ENCODE results near the gene SEC23B. TPM values are rescaled to one million over a fixed set of nuclear protein-coding genes. Genes with fewer than 3 reads are reported as not detected.

The SEC23B gene
- total RNA-seq, 2 donors from 2014 or later, result 129 to 158 TPM

GRCh38 chr20:18532626-18533025, 24.9 kb downstream of the SEC23B start:
- no peak for DNase-seq
- peaks cover 13 to 37% of the 10 kb centered on the region in 2 donors for H3K36me3 Mint-ChIP-seq (ENCODE audit: insufficient read depth in 2 of 2)
- H3K9me3 Mint-ChIP-seq, result no peaks in the 10 kb centered on the region
- no peak overlapping the region for H3K4me3 Mint-ChIP-seq
- H3K4me1 Mint-ChIP-seq (ENCODE audit: low read depth), result no peaks in the 10 kb centered on the region
- H3K27ac Mint-ChIP-seq, result no peak overlapping the region
- no peaks in the 10 kb centered on the region for H3K27me3 Mint-ChIP-seq (ENCODE audit: low read depth)
- ATAC-seq (replicated peaks in 1 of 2), result no peak

- H3K27me3 Mint-ChIP-seq (ENCODE audit: low read depth), result no peaks in the 10 kb centered on the region
- no peaks in the 10 kb centered on the region for H3K4me1 Mint-ChIP-seq (ENCODE audit: low read depth)
- DNase-seq, result no peak
- ATAC-seq (replicated peaks in 1 of 2), result no peak
- H3K4me3 Mint-ChIP-seq, result no peak overlapping the region
- no peaks in the 10 kb centered on the region for H3K9me3 Mint-ChIP-seq
- peaks cover 12 to 36% of the 10 kb centered on the region in 2 donors for H3K36me3 Mint-ChIP-seq (ENCODE audit: insufficient read depth in 2 of 2)
- H3K27ac Mint-ChIP-seq, result no peak overlapping the region
Observed at GRCh38 chr20:18533491-18533890, 25.8 kb downstream of the SEC23B start.

DNA sequence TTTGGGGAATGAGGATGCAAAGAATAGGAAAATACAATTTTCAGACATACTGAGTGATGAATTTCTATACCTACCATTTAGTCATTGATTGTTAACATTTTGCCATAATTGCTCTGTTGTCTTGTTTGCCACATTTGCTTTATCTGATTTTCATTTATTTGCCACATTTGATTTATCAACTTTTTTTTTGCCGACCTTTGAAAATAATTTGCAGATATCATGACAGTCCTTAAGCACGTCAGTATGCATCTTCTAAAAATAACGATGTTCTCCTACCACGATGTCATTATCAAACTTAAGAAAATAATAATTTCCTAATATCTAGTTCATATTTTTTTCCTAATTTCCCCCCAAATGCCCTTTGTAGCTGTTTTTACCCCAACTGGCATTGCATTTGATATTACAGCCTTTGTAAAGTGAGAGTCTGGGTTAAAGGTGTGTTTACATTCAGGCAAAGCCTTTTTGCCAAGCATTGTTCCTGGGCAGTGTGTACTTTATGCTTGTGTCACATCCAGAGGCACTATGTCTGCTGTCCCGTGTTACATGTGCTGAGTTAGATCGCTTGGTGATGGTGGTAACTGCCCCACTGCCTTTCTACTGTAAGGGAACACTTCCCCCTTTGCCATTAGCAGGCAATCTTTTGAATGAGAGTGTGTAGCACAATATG, 26.4 kb downstream of the SEC23B start:
- Mint-ChIP-seq H3K36me3 (ENCODE audit: insufficient read depth in 2 of 2) (peaks cover 10 to 37% of the 10 kb centered on the region in 2 donors), H3K9me3 (no peaks in the 10 kb centered on the region), H3K4me3 (no peak overlapping the region), H3K4me1 (ENCODE audit: low read depth) (no peaks in the 10 kb centered on the region), H3K27me3 (ENCODE audit: low read depth) (no peaks in the 10 kb centered on the region), H3K27ac (no peak overlapping the region)
- ATAC-seq (replicated peaks in 1 of 2) (no peak), DNase-seq (no peak)

GRCh38 chr20:18537651-18538050, 29.9 kb downstream of the SEC23B start:
- no peak overlapping the region for H3K27ac Mint-ChIP-seq
- H3K36me3 Mint-ChIP-seq (ENCODE audit: insufficient read depth in 2 of 2), result peaks cover 7 to 33% of the 10 kb centered on the region in 2 donors
- H3K27me3 Mint-ChIP-seq (ENCODE audit: low read depth), result no peaks in the 10 kb centered on the region
- H3K9me3 Mint-ChIP-seq, result no peaks in the 10 kb centered on the region
- DNase-seq, result no peak
- H3K4me1 Mint-ChIP-seq (ENCODE audit: low read depth), result peaks cover 1% of the 10 kb centered on the region
- ATAC-seq (replicated peaks in 1 of 2), result no peak
- no peak overlapping the region for H3K4me3 Mint-ChIP-seq

- peaks cover 5% of the 10 kb centered on the region for H3K4me1 Mint-ChIP-seq (ENCODE audit: low read depth)
- no peak overlapping the region for H3K27ac Mint-ChIP-seq
- ATAC-seq (replicated peaks in 1 of 2), result no peak
- no peak for DNase-seq
- no peaks in the 10 kb centered on the region for H3K27me3 Mint-ChIP-seq (ENCODE audit: low read depth)
- no peaks in the 10 kb centered on the region for H3K9me3 Mint-ChIP-seq
- no peak overlapping the region for H3K4me3 Mint-ChIP-seq
- peaks cover 7 to 33% of the 10 kb centered on the region in 2 donors for H3K36me3 Mint-ChIP-seq (ENCODE audit: insufficient read depth in 2 of 2)
Observed at GRCh38 chr20:18541741-18542140, 34.0 kb downstream of the SEC23B start.

- no peak overlapping the region for H3K4me3 Mint-ChIP-seq
- peaks cover 5% of the 10 kb centered on the region for H3K4me1 Mint-ChIP-seq (ENCODE audit: low read depth)
- H3K27ac Mint-ChIP-seq, result peak overlapping the region; percentile 41
- ATAC-seq (replicated peaks in 1 of 2) (no peak), DNase-seq (no peak)
- H3K27me3 Mint-ChIP-seq (ENCODE audit: low read depth), result no peaks in the 10 kb centered on the region
- H3K36me3 Mint-ChIP-seq (ENCODE audit: insufficient read depth in 2 of 2), result peaks cover 6 to 35% of the 10 kb centered on the region in 2 donors
- H3K9me3 Mint-ChIP-seq, result no peaks in the 10 kb centered on the region
Observed at GRCh38 chr20:18543216-18543615, 35.5 kb downstream of the SEC23B start.

DNA sequence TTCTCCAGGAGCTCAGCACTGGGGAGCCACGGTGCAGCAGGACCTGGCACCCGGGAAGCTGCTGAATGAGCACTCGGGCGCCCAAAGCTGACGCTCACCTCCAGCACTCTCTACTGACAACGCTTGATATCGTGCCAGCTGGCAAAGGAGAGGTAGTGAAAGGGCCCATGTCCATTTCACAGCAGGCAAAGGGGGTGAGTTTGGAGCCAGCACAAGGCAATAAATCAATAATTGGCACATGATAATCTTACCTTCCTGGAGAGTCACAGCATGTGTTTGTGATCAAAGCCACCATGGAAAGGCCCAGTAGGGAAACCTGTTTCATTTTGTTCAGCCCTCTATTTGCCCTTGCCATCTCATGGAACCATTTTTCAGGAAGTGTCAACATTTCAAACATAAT, 36.2 kb downstream of the SEC23B start:
- Mint-ChIP-seq H3K9me3 (no peaks in the 10 kb centered on the region), H3K27ac (no peak overlapping the region), H3K4me1 (ENCODE audit: low read depth) (peaks cover 5% of the 10 kb centered on the region), H3K27me3 (ENCODE audit: low read depth) (no peaks in the 10 kb centered on the region), H3K4me3 (no peak overlapping the region), H3K36me3 (ENCODE audit: insufficient read depth in 2 of 2) (peaks cover 9 to 34% of the 10 kb centered on the region in 2 donors)
- DNase-seq (no peak), ATAC-seq (replicated peaks in 1 of 2) (no peak)

GRCh38 chr20:18545566-18545965, 37.8 kb downstream of the SEC23B start:
- H3K27me3 Mint-ChIP-seq (ENCODE audit: low read depth), result no peaks in the 10 kb centered on the region
- H3K27ac Mint-ChIP-seq, result no peak overlapping the region
- H3K9me3 Mint-ChIP-seq, result no peaks in the 10 kb centered on the region
- ATAC-seq (replicated peaks in 1 of 2) (no peak), DNase-seq (no peak)
- peaks cover 6 to 31% of the 10 kb centered on the region in 2 donors for H3K36me3 Mint-ChIP-seq (ENCODE audit: insufficient read depth in 2 of 2)
- H3K4me3 Mint-ChIP-seq, result no peak overlapping the region
- peaks cover 5% of the 10 kb centered on the region for H3K4me1 Mint-ChIP-seq (ENCODE audit: low read depth)

- no peaks in the 10 kb centered on the region for H3K27me3 Mint-ChIP-seq (ENCODE audit: low read depth)
- no peak overlapping the region for H3K4me3 Mint-ChIP-seq
- no peaks in the 10 kb centered on the region for H3K4me1 Mint-ChIP-seq (ENCODE audit: low read depth)
- no peaks in the 10 kb centered on the region for H3K9me3 Mint-ChIP-seq
- DNase-seq (no peak), ATAC-seq (replicated peaks in 1 of 2) (no peak)
- peaks cover 9 to 27% of the 10 kb centered on the region in 2 donors for H3K36me3 Mint-ChIP-seq (ENCODE audit: insufficient read depth in 2 of 2)
- no peak overlapping the region for H3K27ac Mint-ChIP-seq
Observed at GRCh38 chr20:18548465-18548864, 40.7 kb downstream of the SEC23B start.

GRCh38 chr20:18553746-18554145, 46.0 kb downstream of the SEC23B start:
- H3K4me3 Mint-ChIP-seq, result no peak overlapping the region
- no peak for ATAC-seq (replicated peaks in 1 of 2)
- H3K4me1 Mint-ChIP-seq (ENCODE audit: low read depth), result no peaks in the 10 kb centered on the region
- no peaks in the 10 kb centered on the region for H3K9me3 Mint-ChIP-seq
- H3K27ac Mint-ChIP-seq, result no peak overlapping the region
- H3K36me3 Mint-ChIP-seq (ENCODE audit: insufficient read depth in 2 of 2), result peaks cover 11 to 29% of the 10 kb centered on the region in 2 donors
- no peak for DNase-seq
- no peaks in the 10 kb centered on the region for H3K27me3 Mint-ChIP-seq (ENCODE audit: low read depth)

DNA sequence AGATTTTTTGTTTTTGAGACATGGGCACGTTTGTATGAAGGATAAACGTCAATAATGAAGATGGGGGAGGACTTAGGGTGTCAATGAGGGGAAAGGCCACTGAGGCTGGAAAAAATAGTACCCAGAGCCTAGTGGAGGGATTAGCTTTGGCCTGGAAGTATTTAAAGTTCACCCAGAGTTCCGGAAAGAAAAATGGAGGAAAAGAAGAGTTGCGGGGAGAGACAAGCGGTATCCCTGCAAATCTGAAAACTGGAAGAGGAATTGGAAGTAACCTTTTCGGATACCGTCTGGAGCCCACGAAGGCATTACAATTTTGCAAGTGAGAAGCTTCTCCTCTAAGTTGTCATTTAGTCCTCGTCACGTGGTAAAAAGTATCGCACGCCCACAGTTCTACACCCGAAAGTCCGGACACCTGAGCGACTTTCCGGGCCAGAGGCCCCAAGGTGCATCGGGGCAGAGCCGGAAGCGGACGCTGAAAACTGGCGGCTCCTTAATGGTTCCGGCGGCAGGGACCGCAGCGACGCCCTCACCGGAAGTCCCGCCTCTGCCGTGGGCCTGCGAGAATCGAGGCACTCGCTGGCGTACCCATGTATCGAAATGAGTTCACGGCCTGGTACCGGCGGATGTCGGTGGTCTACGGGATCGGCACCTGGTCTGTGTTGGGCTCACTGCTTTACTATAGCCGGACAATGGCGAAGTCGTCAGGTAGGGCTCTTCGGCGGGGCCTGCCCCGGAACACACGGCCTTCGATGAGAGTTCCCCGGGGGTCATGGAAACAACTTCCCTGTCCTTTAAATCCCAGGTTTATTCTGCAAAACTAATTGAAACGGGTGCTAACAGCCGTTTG, 59.4 kb downstream of the SEC23B start, which contains the start of gene SMIM26:
TSS of gene SMIM26 (plus strand) at position 541 of the 847 bp plus-strand sequence. CDS start at position 588, 47 bp downstream.
- ATAC-seq (replicated peaks in 1 of 2) (peak; percentile 99 to 100), DNase-seq (peak; percentile 95 to 96)
- Mint-ChIP-seq H3K36me3 (ENCODE audit: insufficient read depth in 2 of 2) (peaks cover 5 to 15% of the 10 kb centered on the region in 2 donors), H3K9me3 (peaks cover 3% of the 10 kb centered on the region in 2 donors), H3K27ac (peak within 1 kb of the TSS; percentile 98), H3K27me3 (ENCODE audit: low read depth) (no peaks in the 10 kb centered on the region), H3K4me1 (ENCODE audit: low read depth) (peaks cover 27% of the 10 kb centered on the region), H3K4me3 (peak within 1 kb of the TSS; percentile 87 to 90)

DNA sequence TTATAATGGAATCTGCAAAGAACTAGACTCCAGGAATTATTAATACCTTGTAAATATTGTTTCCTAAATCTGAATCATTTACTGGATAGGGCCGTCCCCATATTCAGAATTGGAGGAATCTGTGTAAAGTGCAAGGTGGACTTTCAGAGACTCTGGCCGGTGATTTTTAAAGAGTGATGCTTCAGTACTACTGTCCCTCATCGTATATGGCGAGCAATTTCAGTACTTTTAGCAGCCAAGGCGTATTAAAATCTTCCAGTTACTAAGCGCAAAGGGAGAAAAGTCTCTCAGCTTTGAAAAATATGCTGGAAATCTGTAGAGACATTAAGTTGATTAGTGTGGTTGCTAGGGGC, 60.0 kb downstream of the SEC23B start:
- peak overlapping the region; percentile 87 to 90 for H3K4me3 Mint-ChIP-seq

DNA sequence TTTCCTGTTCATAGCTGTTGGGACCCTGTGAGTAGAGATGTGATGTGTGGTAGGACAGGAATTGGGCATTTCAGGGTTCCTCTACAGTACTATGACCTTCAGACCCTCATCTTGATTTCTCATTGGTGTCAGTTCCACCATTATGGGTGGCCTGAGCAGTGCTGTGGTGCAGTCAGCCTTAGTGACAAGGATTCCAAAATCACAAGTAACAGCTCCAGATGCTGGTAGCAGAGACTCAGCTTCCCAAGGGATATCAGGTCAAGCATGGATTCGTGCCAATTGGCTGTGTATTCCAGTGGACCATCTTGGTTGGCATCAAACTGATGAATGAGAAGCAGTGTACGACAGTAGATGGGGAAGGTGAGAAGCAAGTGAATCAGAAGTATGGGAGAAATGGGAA, 63.3 kb downstream of the SEC23B start:
- no peaks in the 10 kb centered on the region for H3K27me3 Mint-ChIP-seq (ENCODE audit: low read depth)
- peaks cover 5 to 7% of the 10 kb centered on the region in 2 donors for H3K36me3 Mint-ChIP-seq (ENCODE audit: insufficient read depth in 2 of 2)
- no peak for ATAC-seq (replicated peaks in 1 of 2)
- H3K4me1 Mint-ChIP-seq (ENCODE audit: low read depth), result peaks cover 29% of the 10 kb centered on the region
- no peak overlapping the region for H3K4me3 Mint-ChIP-seq
- H3K9me3 Mint-ChIP-seq, result peaks cover 3% of the 10 kb centered on the region in 2 donors
- no peak overlapping the region for H3K27ac Mint-ChIP-seq
- no peak for DNase-seq

More for the DNA sequence above, 60.0 kb downstream of the SEC23B start:
- ATAC-seq (replicated peaks in 1 of 2), result peak in 1 of 2 donors; percentile 6
- peaks cover 5 to 11% of the 10 kb centered on the region in 2 donors for H3K36me3 Mint-ChIP-seq (ENCODE audit: insufficient read depth in 2 of 2)
- DNase-seq, result no peak
- H3K9me3 Mint-ChIP-seq, result peaks cover 3% of the 10 kb centered on the region in 2 donors
- peaks cover 32% of the 10 kb centered on the region for H3K4me1 Mint-ChIP-seq (ENCODE audit: low read depth)
- peak overlapping the region; percentile 98 for H3K27ac Mint-ChIP-seq
- H3K27me3 Mint-ChIP-seq (ENCODE audit: low read depth), result no peaks in the 10 kb centered on the region
